Panc1 (cell line): ENCODE data around the gene FAS. TPM values are rescaled to one million over a fixed set of nuclear protein-coding genes. Genes with fewer than 3 reads are reported as not detected.

Experiments used
- ATAC-seq: fragments of 200-7000 bp; cut with Tn5 transposase; 2 replicates; pipeline ENCODE4 v1.9.1; 2020; ENCODE audit warnings: mild to moderate bottlenecking, moderate library complexity
- BruUV-seq: library from RNA; stranded (reverse); fragments of 400-500 nt; replicated peaks from 2 replicates; lab custom pipeline; 2021; lab: Mats Ljungman, UMichigan
- CTCF ChIA-PET: fragments of 300-600 bp; sonication (Branson Sonifier 250); formaldehyde crosslinking; loops from one replicate; lab custom pipeline; 2022; ENCODE audit warnings: antibody characterized with exemption; lab: Charles Lee
- POLR2A ChIA-PET: fragments of 300-600 bp; sonication (Branson Sonifier 250); formaldehyde crosslinking; loops from one replicate; lab custom pipeline; 2022; ENCODE audit warnings: antibody characterized with exemption; lab: Charles Lee
- DNase-seq: peaks from one replicate; pipeline ENCODE4 v3.0.0-alpha.2; 2010; ENCODE audit warnings: low read depth, low spot score
- H3K27ac ChIP-seq: 2 replicates; pipeline ENCODE4 v1.5.1; 2011; ENCODE audit warnings: mild to moderate bottlenecking, low read length, inconsistent platforms
- H3K27me3 ChIP-seq: fragments of 200-500 bp; sonication (Bioruptor generic); 2 replicates; pipeline ENCODE4 v1.6.0; 2014; ENCODE audit warnings: low read length, inconsistent platforms; ENCODE audit not compliant: control insufficient read depth, insufficient read depth
- H3K36me3 ChIP-seq: fragments of 200-500 bp; sonication (Bioruptor generic); 2 replicates; pipeline ENCODE4 v1.5.1; 2014; ENCODE audit warnings: inconsistent platforms, mild to moderate bottlenecking, low read length, moderate library complexity; ENCODE audit not compliant: control insufficient read depth, insufficient read depth
- H3K4me1 ChIP-seq: 2 replicates; pipeline ENCODE4 v1.5.1; 2011; ENCODE audit warnings: inconsistent platforms, mild to moderate bottlenecking, low read length, moderate library complexity; ENCODE audit not compliant: control insufficient read depth, insufficient read depth
- H3K4me3 ChIP-seq, 2 experiments: 2 replicates each; pipeline ENCODE4 v1.5.1; 2011 to 2012; ENCODE audit warnings: low read depth in 2 of 2, low read length in 2 of 2, mild to moderate bottlenecking in 2 of 2, inconsistent platforms in 1 of 2, moderate library complexity in 1 of 2
- H3K9me3 ChIP-seq: fragments of 200-500 bp; sonication (Bioruptor generic); 2 replicates; pipeline ENCODE4 v1.5.1; 2014; ENCODE audit warnings: low read depth, mild to moderate bottlenecking, inconsistent platforms, low read length, moderate library complexity; ENCODE audit not compliant: control insufficient read depth, insufficient read depth
- CTCF ChIP-seq: fragments of 450-650 bp; IDR thresholded peaks from 2 replicates; pipeline ENCODE4 v1.5.1; 2017; ENCODE audit warnings: mild to moderate bottlenecking
- POLR2AphosphoS5 ChIP-seq: IDR thresholded peaks from 2 replicates; pipeline ENCODE4 v1.6.1; 2012; ENCODE audit warnings: mild to moderate bottlenecking, low read depth, low read length, moderate library complexity
- REST ChIP-seq, 2 experiments: IDR thresholded peaks; 2 replicates each; pipeline ENCODE4 v1.6.1; 2011 to 2012; ENCODE audit warnings: low read depth in 2 of 2, control low read depth in 1 of 2, low read length in 1 of 2, mild to moderate bottlenecking in 1 of 2, moderate library complexity in 1 of 2; ENCODE audit not compliant: insufficient read depth in 1 of 2
- SIN3A ChIP-seq: IDR thresholded peaks from 2 replicates; pipeline ENCODE4 v1.6.1; 2012; ENCODE audit warnings: low read depth, mild to moderate bottlenecking, low read length, moderate library complexity, borderline replicate concordance; ENCODE audit not compliant: insufficient read depth
- TCF7L2 ChIP-seq: IDR thresholded peaks from 2 replicates; pipeline ENCODE4 v1.6.1; 2011; ENCODE audit warnings: mild to moderate bottlenecking, low read depth, low read length, inconsistent platforms
- in situ Hi-C: cut with HindIII; loops from 2 replicates; pipeline ENCODE4 v1.10.0; 2016; ENCODE audit warnings: low sequenced_read_pairs, low pct_unique_long_range_greater_than_20kb
- intact Hi-C: fragments of 100-400 bp; cut with micrococcal nuclease; formaldehyde crosslinking; loops from one replicate; pipeline ENCODE4 v1.10.0; 2022; ENCODE audit not compliant: unreplicated experiment
- total RNA-seq: library from RNA; stranded (reverse); gene quantifications from one replicate; pipeline ENCODE4 v1.2.1, GENCODE V29; 2021; ENCODE audit not compliant: unreplicated experiment

FAS gene
- total RNA-seq, 1 experiment from 2014 or later: 8.1 TPM

GRCh38 chr10:88982366-88982765 is 8.2 kb upstream of the FAS start:
- TF ChIP-seq POLR2AphosphoS5 (no peak), CTCF (no peak), REST (IDR thresholded peaks at IDR 0.05; ENCODE audit: insufficient read depth in 1 of 2, low read depth in 2 of 2, low read length in 1 of 2) (no peak), TCF7L2 (no peak), SIN3A (no peak)
- POLR2A ChIA-PET: no interaction called here

GRCh38 chr10:88983206-88983605 is 7.4 kb upstream of the FAS start:
- ATAC-seq: no peak
- TF ChIP-seq POLR2AphosphoS5 (no peak), REST (IDR thresholded peaks at IDR 0.05; ENCODE audit: insufficient read depth in 1 of 2, low read depth in 2 of 2, low read length in 1 of 2) (no peak), SIN3A (no peak), CTCF (no peak), TCF7L2 (no peak)
- Histone ChIP-seq H3K27ac (no peak overlapping the region), H3K4me3 (no peak overlapping the region), H3K36me3 (no peaks in the 10 kb centered on the region), H3K9me3 (no peaks in the 10 kb centered on the region), H3K27me3 (no peaks in the 10 kb centered on the region), H3K4me1 (no peaks in the 10 kb centered on the region)
- intact Hi-C loops (no loop called here), in situ Hi-C loops (no loop called here)
- DNase-seq: no peak
- CTCF ChIA-PET: no interaction called here
- BruUV-seq: no TSS peak
- POLR2A ChIA-PET: no interaction called here

More at GRCh38 chr10:88982366-88982765, 8.2 kb upstream of the FAS start:
- CTCF ChIA-PET: interaction anchor here (0.9 kb wide), 1 partner anchor 48 kb away, joined by 4 read pairs; no protein-coding TSS in a partner anchor
- ATAC-seq (no peak), DNase-seq (no peak)
- Histone ChIP-seq H3K36me3 (no peaks in the 10 kb centered on the region), H3K27me3 (no peaks in the 10 kb centered on the region), H3K9me3 (no peaks in the 10 kb centered on the region), H3K27ac (no peak overlapping the region), H3K4me1 (no peaks in the 10 kb centered on the region), H3K4me3 (no peak overlapping the region)
- in situ Hi-C loops: no loop called here
- no TSS peak for BruUV-seq
- intact Hi-C loops: no loop called here
